MM.1S (cell line): Measurements from ENCODE around the gene RNF43.

Experiments used
- CTCF ChIP-seq: fragments of 300-600 bp; sonication (generic); IDR thresholded peaks from 2 replicates; pipeline ENCODE4 v1.5.1; 2016; ENCODE audit warnings: antibody characterized with exemption, low read length, mixed read lengths
- EZH2 ChIP-seq: fragments of 300-600 bp; sonication (generic); optimal IDR thresholded peaks from 2 replicates; pipeline ENCODE3; 2017; ENCODE audit warnings: low read depth, mild to moderate bottlenecking, antibody characterized with exemption, low read length, mixed read lengths
- EZH2phosphoT487 ChIP-seq: fragments of 300-600 bp; sonication (generic); IDR thresholded peaks from 2 replicates; pipeline ENCODE4 v1.6.1; 2018; ENCODE audit warnings: antibody characterized with exemption, low read length

- no peak for TF ChIP-seq EZH2
- no peak for TF ChIP-seq CTCF
- TF ChIP-seq EZH2phosphoT487 = no peak
Observed at GRCh38 chr17:58410714-58411407, 6.5 kb downstream of the RNF43 start.
